Gastroesophageal sphincter (tissue), 4 donors: ENCODE data around the gene CHERP. TPM values are rescaled to one million over a fixed set of nuclear protein-coding genes. Genes with fewer than 3 reads are reported as not detected.
A peak's percentile ranks its signal among the peaks of the same experiment; 100 is the strongest.

ENCODE experiments used
- ATAC-seq: fragments of 150-250 bp; one replicate; pipeline ENCODE4 v1.9.1; 2016; ENCODE audit warnings: mild to moderate bottlenecking, moderate library complexity
- H3K27ac ChIP-seq, 4 donors: fragments of 200-600 bp; sonication (generic) in 3 of 4; 1 replicate in 3 of 4; 2 replicates in 1 of 4; pipeline ENCODE4 v1.5.1; 2016 to 2019
- H3K27me3 ChIP-seq: fragments of 200-600 bp; sonication (generic); one replicate; pipeline ENCODE4 v1.5.1; 2019
- H3K36me3 ChIP-seq, 2 donors: fragments of 200-600 bp; sonication (generic); one replicate each; pipeline ENCODE4 v1.5.1; 2019; ENCODE audit warnings: control low read depth in 1 of 2
- H3K4me1 ChIP-seq, 3 donors: fragments of 200-600 bp; sonication (generic); 1 replicate in 2 of 3; 2 replicates in 1 of 3; pipeline ENCODE4 v1.5.1; 2016 to 2019; ENCODE audit warnings: control low read depth in 2 of 3
- H3K4me3 ChIP-seq, 2 donors: fragments of 200-600 bp; sonication (generic); one replicate each; pipeline ENCODE4 v1.5.1; 2019; ENCODE audit warnings: mild to moderate bottlenecking in 1 of 2, moderate library complexity in 1 of 2
- H3K9me3 ChIP-seq, 3 donors: fragments of 200-600 bp; sonication (generic); one replicate each; pipeline ENCODE4 v1.5.1; 2017 to 2019; ENCODE audit warnings: control low read depth in 2 of 3
- CTCF ChIP-seq, 4 experiments: fragments of 200-600 bp in 2 of 4; fragments of 450-650 bp in 2 of 4; sonication (generic) in 1 of 4; IDR thresholded peaks; one replicate each; pipeline ENCODE4 v1.5.1; 2017 to 2019; ENCODE audit warnings: antibody characterized with exemption in 4 of 4, mild to moderate bottlenecking in 2 of 4, moderate library complexity in 2 of 4
- EP300 ChIP-seq: sonication (generic); formaldehyde crosslinking; IDR thresholded peaks from one replicate; pipeline ENCODE4 v1.6.1; 2017; ENCODE audit warnings: antibody characterized with exemption, mild to moderate bottlenecking
- POLR2A ChIP-seq, 2 donors: fragments of 450-650 bp; IDR thresholded peaks; one replicate each; pipeline ENCODE4 v1.6.1; 2017; ENCODE audit warnings: antibody characterized with exemption in 2 of 2, mild to moderate bottlenecking in 2 of 2, moderate library complexity in 1 of 2
- POLR2AphosphoS5 ChIP-seq: sonication (generic); formaldehyde crosslinking; IDR thresholded peaks from one replicate; pipeline ENCODE4 v1.6.1; 2017; ENCODE audit warnings: antibody characterized with exemption
- WGBS, 2 donors: methylation state at CpG; one replicate each; pipeline ENCODE4 v1.1.5; 2018; ENCODE audit warnings: low coverage in 1 of 2; 5-methylcytosine and 5-hydroxymethylcytosine counted together
- total RNA-seq, 4 donors: library from RNA; depleted of rRNA; stranded (reverse); fragments of >200 nt; gene quantifications; one replicate each; pipeline ENCODE4 v1.1.0, GENCODE V29; 2016

The CHERP gene
- total RNA-seq, 4 donors from 2014 or later: 5.7 to 12.7 (median 6.6) TPM

- peaks cover 0 to 89% (median 34%) of the 10 kb centered on the region in 3 donors for H3K4me1 ChIP-seq
- peak overlapping the region in 1 of 4 donors; percentile 47 for H3K27ac ChIP-seq
- no peaks in the 10 kb centered on the region for H3K36me3 ChIP-seq
- H3K27me3 ChIP-seq: no peaks in the 10 kb centered on the region
- no peak overlapping the region for H3K4me3 ChIP-seq
- TF ChIP-seq POLR2AphosphoS5: no peak
- no peak for TF ChIP-seq POLR2A (IDR thresholded peaks at IDR 0.05)
- TF ChIP-seq CTCF (IDR thresholded peaks at IDR 0.05): no peak
- no peak for TF ChIP-seq EP300
- no peak for ATAC-seq
- 66 to 87% methylated on average over 3 of the region's 11 CpGs for WGBS, 2 donors
- H3K9me3 ChIP-seq: no peaks in the 10 kb centered on the region
Observed at GRCh38 chr19:16588824-16589577, 46.8 kb upstream of the CHERP start.

DNA sequence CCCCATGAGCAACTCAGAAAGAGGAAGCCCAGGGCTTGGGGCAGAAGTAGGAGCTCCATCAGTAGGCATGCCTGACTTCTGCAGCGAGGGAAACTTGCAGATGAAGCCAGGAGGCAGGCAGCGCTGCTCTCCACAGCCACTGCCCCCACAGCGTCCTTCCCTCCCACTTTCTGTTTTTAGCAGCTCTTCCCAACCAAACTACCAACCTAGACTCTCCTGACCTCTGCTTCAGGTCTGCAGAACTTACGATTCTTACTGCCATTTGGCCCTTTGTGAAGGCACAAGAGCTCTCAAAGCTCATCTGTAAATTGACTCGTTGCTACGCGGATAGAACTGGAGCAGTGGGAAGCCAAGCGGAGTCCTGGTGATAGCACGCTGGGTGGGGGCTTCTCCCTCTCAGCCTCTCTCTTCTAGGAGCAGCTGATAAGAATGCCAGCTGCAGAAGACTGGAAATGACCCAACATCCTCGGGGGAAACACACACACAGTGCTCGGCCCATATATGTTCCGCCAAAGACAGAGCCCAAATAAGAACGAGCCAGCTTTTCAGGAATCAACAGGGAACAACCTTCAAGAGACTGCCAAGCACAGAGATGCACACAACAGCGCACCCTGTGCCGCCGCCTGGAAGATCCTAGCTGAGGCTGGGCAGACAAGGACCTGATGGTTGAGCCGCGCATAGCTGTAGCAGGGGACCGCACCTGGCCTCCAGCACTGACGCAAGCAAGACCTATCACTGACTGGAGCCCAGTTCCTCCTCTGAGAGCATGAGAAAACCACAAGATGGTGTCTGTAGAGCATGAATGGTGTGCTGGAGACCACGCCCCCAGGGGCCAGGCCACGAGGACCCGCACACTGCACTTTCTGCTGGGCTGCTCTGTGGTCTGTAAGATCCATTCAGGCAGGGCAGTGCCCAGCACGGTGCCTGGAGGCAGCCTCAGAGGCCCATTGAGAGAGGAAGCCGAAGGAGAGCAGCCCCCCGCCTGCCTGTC lies 45.9 kb upstream of the CHERP start:
- H3K27ac ChIP-seq: peak overlapping the region in 2 of 4 donors; percentile 47 to 54
- H3K4me3 ChIP-seq: peak overlapping the region in 1 of 2 donors; percentile 16
- H3K4me1 ChIP-seq: peaks cover 0 to 89% (median 41%) of the 10 kb centered on the region in 3 donors

GRCh38 chr19:16586991-16587832 lies 45.0 kb upstream of the CHERP start:
- H3K27ac ChIP-seq: peak overlapping the region in 2 of 4 donors; percentile 47 to 54
- peak overlapping the region in 1 of 2 donors; percentile 16 for H3K4me3 ChIP-seq
- H3K36me3 ChIP-seq: no peaks in the 10 kb centered on the region
- H3K4me1 ChIP-seq: peaks cover 0 to 91% (median 47%) of the 10 kb centered on the region in 3 donors
- no peak for ATAC-seq
- no peaks in the 10 kb centered on the region for H3K9me3 ChIP-seq
- TF ChIP-seq POLR2AphosphoS5 (no peak), EP300 (no peak), POLR2A (IDR thresholded peaks at IDR 0.05) (no peak), CTCF (IDR thresholded peaks at IDR 0.05) (no peak)
- H3K27me3 ChIP-seq: no peaks in the 10 kb centered on the region
- WGBS, 2 donors: no CpG with 5 or more reads among the region's 20 CpGs

More for the DNA sequence above, 45.9 kb upstream of the CHERP start:
- no peak for TF ChIP-seq EP300
- TF ChIP-seq POLR2AphosphoS5: no peak
- TF ChIP-seq CTCF (IDR thresholded peaks at IDR 0.05): no peak
- TF ChIP-seq POLR2A (IDR thresholded peaks at IDR 0.05): no peak
- Histone ChIP-seq H3K9me3 (no peaks in the 10 kb centered on the region), H3K27me3 (no peaks in the 10 kb centered on the region), H3K36me3 (no peaks in the 10 kb centered on the region)
- 5 to 40% methylated on average over 7 to 8 of the region's 26 CpGs for WGBS, 2 donors
- peak; percentile 12 for ATAC-seq

DNA sequence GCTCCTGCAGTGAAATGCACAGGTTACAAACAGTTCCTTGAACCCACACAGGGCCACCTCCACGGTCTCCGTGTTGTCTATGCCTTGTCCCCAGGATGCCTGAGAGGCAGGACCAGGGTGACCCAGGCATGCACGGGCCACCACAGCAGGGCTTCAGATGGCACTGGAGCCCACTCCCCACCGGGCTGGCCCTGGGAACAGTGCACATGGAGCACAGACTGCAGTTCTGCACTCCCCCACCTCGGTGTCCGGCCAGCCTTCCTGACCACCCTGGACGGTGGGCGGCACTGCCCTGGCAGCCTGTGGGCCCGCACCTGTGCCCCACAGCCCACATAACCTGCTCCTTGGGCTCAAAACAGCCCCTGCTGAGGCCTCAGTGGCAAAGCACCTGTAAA lies 44.2 kb upstream of the CHERP start:
- H3K27me3 ChIP-seq: no peaks in the 10 kb centered on the region

More for the DNA sequence above, 44.2 kb upstream of the CHERP start:
- no peak for TF ChIP-seq EP300
- TF ChIP-seq POLR2A (IDR thresholded peaks at IDR 0.05): no peak
- TF ChIP-seq POLR2AphosphoS5: no peak
- TF ChIP-seq CTCF (IDR thresholded peaks at IDR 0.05): no peak
- Histone ChIP-seq H3K4me1 (peaks cover 0 to 91% (median 50%) of the 10 kb centered on the region in 3 donors), H3K9me3 (no peaks in the 10 kb centered on the region), H3K27ac (peak overlapping the region in 3 of 4 donors; percentile 62 to 70 (median 64)), H3K36me3 (no peaks in the 10 kb centered on the region), H3K4me3 (no peak overlapping the region)
- no peak for ATAC-seq
- WGBS, 2 donors: 50 to 81% methylated on average over 1 to 4 of the region's 9 CpGs
